Measurements from ENCODE around the gene PTPN1. TPM values are rescaled to one million over a fixed set of nuclear protein-coding genes. Genes with fewer than 3 reads are reported as not detected.

Gene PTPN1
- total RNA-seq, 1 experiment from 2014 or later = 65.2 TPM

DNA sequence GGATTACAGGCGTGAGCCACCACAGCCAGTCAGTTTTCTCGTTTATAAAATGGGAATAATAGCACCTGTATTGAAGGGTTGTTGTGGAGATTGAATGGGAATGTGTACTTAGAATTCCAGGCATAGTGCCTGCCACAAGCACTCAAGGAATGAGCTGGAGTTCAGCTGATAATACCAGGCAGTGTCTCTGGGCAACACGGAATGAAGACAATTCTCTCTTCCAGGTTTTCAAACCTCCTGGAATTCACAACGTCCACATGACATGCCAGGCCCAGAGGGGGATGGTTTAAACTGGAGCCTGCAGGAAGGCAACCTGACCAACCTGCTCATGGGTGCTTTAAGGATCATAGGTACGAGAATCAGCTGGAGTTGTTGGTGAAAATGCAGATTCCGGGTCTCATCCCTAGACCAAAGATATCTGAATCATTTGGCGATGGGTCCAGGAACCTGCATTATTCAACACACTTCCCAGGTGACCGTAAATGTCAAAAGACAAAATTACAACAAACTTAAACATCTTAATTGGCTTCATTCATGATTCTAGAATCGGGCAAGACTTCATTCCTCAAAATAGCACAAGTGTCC lies 1.9 kb upstream of the PTPN1 start:
- peaks cover 36% of the 10 kb centered on the region for H3K4me1 ChIP-seq
- H3K4me1 Mint-ChIP-seq (ENCODE audit: low read depth, unreplicated experiment) = peaks cover 22% of the 10 kb centered on the region
- H3K36me3 Mint-ChIP-seq (ENCODE audit: insufficient read depth, unreplicated experiment) = peaks cover 11% of the 10 kb centered on the region
- H3K27me3 ChIP-seq (replicated peaks; ENCODE audit: control insufficient read depth, insufficient read depth, low read length) = no peaks in the 10 kb centered on the region
- BruUV-seq (replicated peaks) = no TSS peak
- peak; percentile 40 to 64 for DNase-seq
- no peaks in the 10 kb centered on the region for H3K27me3 Mint-ChIP-seq (ENCODE audit: insufficient read depth, unreplicated experiment)
- H3K9me3 Mint-ChIP-seq (ENCODE audit: unreplicated experiment) = no peaks in the 10 kb centered on the region
- no peaks in the 10 kb centered on the region for H3K9me3 ChIP-seq
- no peaks in the 10 kb centered on the region for H3K36me3 ChIP-seq (ENCODE audit: control insufficient read depth, insufficient read depth, low read length)
- no peak overlapping the region for H3K4me3 ChIP-seq (ENCODE audit: low read depth, low read length)
- ChIA-PET CTCF (interaction anchor here (1.0 kb wide), 1 partner anchor 30 kb away, joined by 3 read pairs; no protein-coding TSS in a partner anchor), POLR2A (no interaction called here)
- intact Hi-C loops (cut with micrococcal nuclease; ENCODE audit: unreplicated experiment) = no loop called here
- no peak for TF ChIP-seq CTCF (IDR thresholded peaks at IDR 0.05; ENCODE audit: insufficient read depth in 1 of 2, low read depth in 1 of 2, low read length in 1 of 2, severe bottlenecking in 1 of 2, unreplicated experiment in 1 of 2)
- peak overlapping the region; percentile 11 for H3K4me3 Mint-ChIP-seq (ENCODE audit: unreplicated experiment)
- peak overlapping the region; percentile 1 for H3K27ac Mint-ChIP-seq (ENCODE audit: unreplicated experiment)

GRCh38 chr20:50510706-50511542 lies 741 bp downstream of the PTPN1 start:
- POLR2A ChIA-PET = interaction anchor here (0.6 to 1.4 kb wide), 10 partner anchors 25 to 395 kb away, joined by 3 to 7 read pairs (median 4); partner anchors contain the start of gene BCAS4
- H3K27me3 Mint-ChIP-seq (ENCODE audit: insufficient read depth, unreplicated experiment) = no peaks in the 10 kb centered on the region
- intact Hi-C loops (cut with micrococcal nuclease; ENCODE audit: unreplicated experiment) = loop anchor here (1.0 to 10.0 kb wide), 3 partner anchors 27 to 404 kb away; partner anchors contain the start of gene CEBPB
- peak overlapping the region; percentile 99 for H3K4me3 Mint-ChIP-seq (ENCODE audit: unreplicated experiment)
- Histone ChIP-seq H3K9me3 (no peaks in the 10 kb centered on the region), H3K36me3 (ENCODE audit: control insufficient read depth, insufficient read depth, low read length) (no peaks in the 10 kb centered on the region), H3K27me3 (replicated peaks; ENCODE audit: control insufficient read depth, insufficient read depth, low read length) (no peaks in the 10 kb centered on the region), H3K4me1 (peaks cover 36% of the 10 kb centered on the region), H3K4me3 (ENCODE audit: low read depth, low read length) (peak overlapping the region; percentile 98)
- H3K4me1 Mint-ChIP-seq (ENCODE audit: low read depth, unreplicated experiment) = peaks cover 22% of the 10 kb centered on the region
- no peak for TF ChIP-seq CTCF (IDR thresholded peaks at IDR 0.05; ENCODE audit: insufficient read depth in 1 of 2, low read depth in 1 of 2, low read length in 1 of 2, severe bottlenecking in 1 of 2, unreplicated experiment in 1 of 2)
- BruUV-seq (replicated peaks) = no TSS peak
- H3K27ac Mint-ChIP-seq (ENCODE audit: unreplicated experiment) = peak overlapping the region; percentile 97
- CTCF ChIA-PET = interaction anchor here (1.0 to 3.0 kb wide), 5 partner anchors 15 to 390 kb away, joined by 3 to 14 read pairs (median 4); no protein-coding TSS in a partner anchor
- H3K9me3 Mint-ChIP-seq (ENCODE audit: unreplicated experiment) = no peaks in the 10 kb centered on the region
- peak; percentile 31 to 56 for DNase-seq
- H3K36me3 Mint-ChIP-seq (ENCODE audit: insufficient read depth, unreplicated experiment) = peaks cover 17% of the 10 kb centered on the region

- peak overlapping the region; percentile 99 for H3K4me3 Mint-ChIP-seq (ENCODE audit: unreplicated experiment)
Observed at GRCh38 chr20:50512323-50512722, 2.1 kb downstream of the PTPN1 start.

More at GRCh38 chr20:50512323-50512722, 2.1 kb downstream of the PTPN1 start:
- TF ChIP-seq CTCF (IDR thresholded peaks at IDR 0.05; ENCODE audit: insufficient read depth in 1 of 2, low read depth in 1 of 2, low read length in 1 of 2, severe bottlenecking in 1 of 2, unreplicated experiment in 1 of 2) = no peak
- Mint-ChIP-seq H3K27ac (ENCODE audit: unreplicated experiment) (no peak overlapping the region), H3K9me3 (ENCODE audit: unreplicated experiment) (no peaks in the 10 kb centered on the region), H3K4me1 (ENCODE audit: low read depth, unreplicated experiment) (peaks cover 22% of the 10 kb centered on the region), H3K27me3 (ENCODE audit: insufficient read depth, unreplicated experiment) (no peaks in the 10 kb centered on the region), H3K36me3 (ENCODE audit: insufficient read depth, unreplicated experiment) (peaks cover 17% of the 10 kb centered on the region)
- intact Hi-C loops (cut with micrococcal nuclease; ENCODE audit: unreplicated experiment) = loop anchor here (10.0 kb wide), 1 partner anchor 402 kb away; no protein-coding TSS in a partner anchor
- H3K4me1 ChIP-seq = peaks cover 36% of the 10 kb centered on the region
- ChIA-PET CTCF (interaction anchor here (0.8 to 3.0 kb wide), 2 partner anchors 11 to 14 kb away, joined by 4 to 14 read pairs; no protein-coding TSS in a partner anchor), POLR2A (interaction anchor here (0.6 kb wide), 1 partner anchor 44 kb away, joined by 3 read pairs; no protein-coding TSS in a partner anchor)
- BruUV-seq (replicated peaks) = no TSS peak
- DNase-seq = no peak
- no peak overlapping the region for H3K4me3 ChIP-seq (ENCODE audit: low read depth, low read length)
- H3K9me3 ChIP-seq = no peaks in the 10 kb centered on the region
- no peaks in the 10 kb centered on the region for H3K27me3 ChIP-seq (replicated peaks; ENCODE audit: control insufficient read depth, insufficient read depth, low read length)
- H3K36me3 ChIP-seq (ENCODE audit: control insufficient read depth, insufficient read depth, low read length) = no peaks in the 10 kb centered on the region

Data from Caco-2 (cell line).